WTC11 (cell line): ENCODE data around the gene C5orf15. TPM values are rescaled to one million over a fixed set of nuclear protein-coding genes. Genes with fewer than 3 reads are reported as not detected.
A peak's percentile ranks its signal among the peaks of the same experiment; 100 is the strongest.

Experiments used
- ATAC-seq: fragments of 200-7000 bp; cut with Tn5 transposase; 2 replicates; pipeline ENCODE4 v1.10.0; 2021; ENCODE audit warnings: mild to moderate bottlenecking, moderate library complexity
- CTCF ChIA-PET: fragments of 300-600 bp; sonication (Branson Sonifier 250); formaldehyde crosslinking; loops from one replicate; lab custom pipeline; 2021; ENCODE audit warnings: antibody characterized with exemption; lab: Charles Lee
- POLR2A ChIA-PET: fragments of 350-600 bp; sonication (Branson Sonifier 250); formaldehyde crosslinking; loops from one replicate; lab custom pipeline; 2021; ENCODE audit warnings: antibody characterized with exemption; lab: Charles Lee
- DNase-seq: peaks from one replicate; pipeline ENCODE4 v3.0.0; 2021; ENCODE audit warnings: low spot score
- H3K27ac Mint-ChIP-seq: 2 replicates; pipeline ENCODE4 v1.8.0; 2021; ENCODE audit warnings: mixed read lengths
- H3K27me3 Mint-ChIP-seq: 2 replicates; pipeline ENCODE4 v1.8.0; 2021; ENCODE audit warnings: low read depth, mild to moderate bottlenecking, moderate library complexity, mixed read lengths
- H3K36me3 Mint-ChIP-seq: 2 replicates; pipeline ENCODE4 v1.8.0; 2021; ENCODE audit warnings: mixed read lengths
- H3K4me1 Mint-ChIP-seq: 2 replicates; pipeline ENCODE4 v1.8.0; 2022; ENCODE audit warnings: mixed read lengths
- H3K4me3 Mint-ChIP-seq: 2 replicates; pipeline ENCODE4 v1.8.0; 2021; ENCODE audit warnings: mild to moderate bottlenecking, moderate library complexity, mixed read lengths
- H3K9me3 Mint-ChIP-seq: 2 replicates; pipeline ENCODE4 v1.8.0; 2021; ENCODE audit warnings: mixed read lengths
- CREB1 ChIP-seq: sonication (generic); formaldehyde crosslinking; IDR thresholded peaks from 2 replicates; pipeline ENCODE4 v1.8.0; 2023; ENCODE audit warnings: mild to moderate bottlenecking, missing genetic modification reagents
- ELF4 ChIP-seq: sonication (generic); formaldehyde crosslinking; IDR thresholded peaks from 2 replicates; pipeline ENCODE4 v1.8.1; 2022; ENCODE audit warnings: low read depth, mild to moderate bottlenecking, moderate library complexity, missing genetic modification reagents
- EMX1 ChIP-seq: fragments of 250-450 bp; sonication (Bioruptor Pico); IDR thresholded peaks from 2 replicates; pipeline ENCODE4 v1.8.0; 2021; ENCODE audit warnings: mild to moderate bottlenecking
- FOXK1 ChIP-seq: sonication (generic); formaldehyde crosslinking; IDR thresholded peaks from 2 replicates; pipeline ENCODE4 v1.8.0; 2022; ENCODE audit warnings: mild to moderate bottlenecking, moderate library complexity, missing genetic modification reagents
- GABPB1 ChIP-seq: sonication (generic); formaldehyde crosslinking; IDR thresholded peaks from 2 replicates; pipeline ENCODE4 v1.8.1; 2023; ENCODE audit warnings: mild to moderate bottlenecking, missing genetic modification reagents
- SMAD4 ChIP-seq: sonication (generic); formaldehyde crosslinking; IDR thresholded peaks from 2 replicates; pipeline ENCODE4 v1.8.0; 2022; ENCODE audit warnings: mild to moderate bottlenecking, missing genetic modification reagents
- TEAD4 ChIP-seq: sonication (generic); formaldehyde crosslinking; IDR thresholded peaks from 2 replicates; pipeline ENCODE4 v1.8.0; 2022; ENCODE audit warnings: mild to moderate bottlenecking, missing genetic modification reagents
- ZNF232 ChIP-seq: sonication (generic); formaldehyde crosslinking; IDR thresholded peaks from 2 replicates; pipeline ENCODE4 v1.8.0; 2022; ENCODE audit warnings: mild to moderate bottlenecking, missing genetic modification reagents
- ZNF263 ChIP-seq: sonication (generic); formaldehyde crosslinking; IDR thresholded peaks from 2 replicates; pipeline ENCODE4 v1.8.1; 2022; ENCODE audit warnings: low read depth, mild to moderate bottlenecking, moderate library complexity, missing genetic modification reagents
- ZNF423 ChIP-seq: fragments of 250-450 bp; sonication (Bioruptor Pico); IDR thresholded peaks from 2 replicates; pipeline ENCODE4 v2.1.2; 2022; ENCODE audit warnings: mild to moderate bottlenecking, moderate library complexity
- total RNA-seq: library from RNA; stranded (reverse); gene quantifications from 3 replicates; pipeline ENCODE4 v1.2.3, GENCODE V29; 2021
- TF ChIP-seq, protein P1 (sequence below): sonication (generic); formaldehyde crosslinking; IDR thresholded peaks from 2 replicates; pipeline ENCODE4 v1.8.0; 2023; ENCODE audit warnings: missing genetic modification reagents, mild to moderate bottlenecking, borderline replicate concordance
- TF ChIP-seq, protein P2 (sequence below): fragments of 250-450 bp; sonication (Bioruptor Pico); IDR thresholded peaks from 2 replicates; pipeline ENCODE4 v1.9.0; 2021; ENCODE audit warnings: moderate library complexity, mild to moderate bottlenecking, inconsistent platforms, borderline replicate concordance
- TF ChIP-seq, protein P3 (sequence below): sonication (generic); formaldehyde crosslinking; conservative IDR thresholded peaks from 2 replicates; pipeline ENCODE4 v1.8.1; 2023; ENCODE audit warnings: mild to moderate bottlenecking, low read depth, missing genetic modification reagents, moderate library complexity
- TF ChIP-seq, protein P4 (sequence below): sonication (generic); formaldehyde crosslinking; IDR thresholded peaks from 2 replicates; pipeline ENCODE4 v1.8.1; 2023; ENCODE audit warnings: mild to moderate bottlenecking, missing genetic modification reagents, moderate library complexity
- TF ChIP-seq, protein P5 (sequence below): fragments of 250-450 bp; sonication (Bioruptor Pico); IDR thresholded peaks from 2 replicates; pipeline ENCODE4 v1.9.0; 2021; ENCODE audit warnings: mild to moderate bottlenecking, borderline replicate concordance
- TF ChIP-seq, protein P6 (sequence below): sonication (generic); formaldehyde crosslinking; IDR thresholded peaks from 2 replicates; pipeline ENCODE4 v1.8.1; 2023; ENCODE audit warnings: mild to moderate bottlenecking, moderate library complexity, missing genetic modification reagents

Gene C5orf15
- total RNA-seq, 1 experiment from 2014 or later: 32.7 TPM

DNA sequence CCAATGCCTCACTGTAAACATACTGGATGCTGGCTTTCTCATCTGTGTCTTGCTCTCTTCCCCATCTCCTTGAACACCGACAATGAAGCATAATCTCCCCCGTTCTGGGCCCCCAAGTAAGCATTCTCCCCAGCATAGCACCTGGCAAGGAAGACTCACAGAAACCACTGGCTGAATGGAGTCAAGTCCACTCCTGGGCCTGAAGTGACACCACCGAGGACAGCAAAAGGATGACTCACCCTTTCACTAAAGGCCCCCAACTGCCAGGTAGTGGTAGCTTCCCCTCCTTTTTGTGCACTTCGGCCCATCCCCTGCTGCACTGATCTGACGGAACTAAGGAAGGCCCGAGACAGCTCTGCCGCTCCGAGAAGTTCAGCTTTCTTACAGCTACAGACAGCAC lies 26.9 kb upstream of the C5orf15 start:
- DNase-seq: no peak
- CTCF ChIA-PET: interaction anchor here (1.0 to 5.1 kb wide), 5 partner anchors 17 to 294 kb away, joined by 3 to 43 read pairs (median 29); no protein-coding TSS in a partner anchor
- POLR2A ChIA-PET: no interaction called here
- no peak overlapping the region for H3K4me3 Mint-ChIP-seq
- TF ChIP-seq ELF4 (CRISPR knock-in tag) (no peak), GABPB1 (CRISPR knock-in tag) (0 out of 2 replicates have a peak, but pooled peaks have one; percentile 9)
- H3K4me1 Mint-ChIP-seq: peaks cover 45% of the 10 kb centered on the region
- no peak overlapping the region for H3K27ac Mint-ChIP-seq
- no peaks in the 10 kb centered on the region for H3K9me3 Mint-ChIP-seq
- no peaks in the 10 kb centered on the region for H3K27me3 Mint-ChIP-seq
- peaks cover 13% of the 10 kb centered on the region for H3K36me3 Mint-ChIP-seq
- ATAC-seq: no peak

DNA sequence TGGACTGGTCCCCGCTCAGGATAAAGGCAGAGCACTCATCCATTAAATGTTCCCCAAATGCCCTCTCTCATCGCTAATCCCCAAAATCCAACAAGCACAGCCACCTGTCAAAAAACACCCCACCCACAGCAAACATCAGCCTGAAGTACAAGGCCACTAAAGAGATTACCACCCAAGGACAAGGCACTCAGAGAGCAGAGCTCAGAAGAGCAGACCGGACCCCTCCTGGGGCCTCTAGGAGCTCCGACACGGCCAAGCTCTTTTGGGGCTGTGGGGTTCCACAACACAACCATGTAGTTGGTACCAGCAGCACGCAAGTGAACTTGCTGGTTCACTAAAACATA lies 26.5 kb upstream of the C5orf15 start:
- H3K4me1 Mint-ChIP-seq: peaks cover 41% of the 10 kb centered on the region
- H3K9me3 Mint-ChIP-seq: no peaks in the 10 kb centered on the region
- no peak for TF ChIP-seq GABPB1 (CRISPR knock-in tag)
- no peak for TF ChIP-seq TEAD4 (CRISPR knock-in tag)
- TF ChIP-seq, protein P1, sequence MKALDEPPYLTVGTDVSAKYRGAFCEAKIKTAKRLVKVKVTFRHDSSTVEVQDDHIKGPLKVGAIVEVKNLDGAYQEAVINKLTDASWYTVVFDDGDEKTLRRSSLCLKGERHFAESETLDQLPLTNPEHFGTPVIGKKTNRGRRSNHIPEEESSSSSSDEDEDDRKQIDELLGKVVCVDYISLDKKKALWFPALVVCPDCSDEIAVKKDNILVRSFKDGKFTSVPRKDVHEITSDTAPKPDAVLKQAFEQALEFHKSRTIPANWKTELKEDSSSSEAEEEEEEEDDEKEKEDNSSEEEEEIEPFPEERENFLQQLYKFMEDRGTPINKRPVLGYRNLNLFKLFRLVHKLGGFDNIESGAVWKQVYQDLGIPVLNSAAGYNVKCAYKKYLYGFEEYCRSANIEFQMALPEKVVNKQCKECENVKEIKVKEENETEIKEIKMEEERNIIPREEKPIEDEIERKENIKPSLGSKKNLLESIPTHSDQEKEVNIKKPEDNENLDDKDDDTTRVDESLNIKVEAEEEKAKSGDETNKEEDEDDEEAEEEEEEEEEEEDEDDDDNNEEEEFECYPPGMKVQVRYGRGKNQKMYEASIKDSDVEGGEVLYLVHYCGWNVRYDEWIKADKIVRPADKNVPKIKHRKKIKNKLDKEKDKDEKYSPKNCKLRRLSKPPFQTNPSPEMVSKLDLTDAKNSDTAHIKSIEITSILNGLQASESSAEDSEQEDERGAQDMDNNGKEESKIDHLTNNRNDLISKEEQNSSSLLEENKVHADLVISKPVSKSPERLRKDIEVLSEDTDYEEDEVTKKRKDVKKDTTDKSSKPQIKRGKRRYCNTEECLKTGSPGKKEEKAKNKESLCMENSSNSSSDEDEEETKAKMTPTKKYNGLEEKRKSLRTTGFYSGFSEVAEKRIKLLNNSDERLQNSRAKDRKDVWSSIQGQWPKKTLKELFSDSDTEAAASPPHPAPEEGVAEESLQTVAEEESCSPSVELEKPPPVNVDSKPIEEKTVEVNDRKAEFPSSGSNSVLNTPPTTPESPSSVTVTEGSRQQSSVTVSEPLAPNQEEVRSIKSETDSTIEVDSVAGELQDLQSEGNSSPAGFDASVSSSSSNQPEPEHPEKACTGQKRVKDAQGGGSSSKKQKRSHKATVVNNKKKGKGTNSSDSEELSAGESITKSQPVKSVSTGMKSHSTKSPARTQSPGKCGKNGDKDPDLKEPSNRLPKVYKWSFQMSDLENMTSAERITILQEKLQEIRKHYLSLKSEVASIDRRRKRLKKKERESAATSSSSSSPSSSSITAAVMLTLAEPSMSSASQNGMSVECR: no peak
- TF ChIP-seq, protein P2, sequence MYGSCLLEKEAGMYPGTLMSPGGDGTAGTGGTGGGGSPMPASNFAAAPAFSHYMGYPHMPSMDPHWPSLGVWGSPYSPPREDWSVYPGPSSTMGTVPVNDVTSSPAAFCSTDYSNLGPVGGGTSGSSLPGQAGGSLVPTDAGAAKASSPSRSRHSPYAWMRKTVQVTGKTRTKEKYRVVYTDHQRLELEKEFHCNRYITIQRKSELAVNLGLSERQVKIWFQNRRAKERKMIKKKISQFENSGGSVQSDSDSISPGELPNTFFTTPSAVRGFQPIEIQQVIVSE (CRISPR knock-in tag): no peak
- TF ChIP-seq, protein P3, sequence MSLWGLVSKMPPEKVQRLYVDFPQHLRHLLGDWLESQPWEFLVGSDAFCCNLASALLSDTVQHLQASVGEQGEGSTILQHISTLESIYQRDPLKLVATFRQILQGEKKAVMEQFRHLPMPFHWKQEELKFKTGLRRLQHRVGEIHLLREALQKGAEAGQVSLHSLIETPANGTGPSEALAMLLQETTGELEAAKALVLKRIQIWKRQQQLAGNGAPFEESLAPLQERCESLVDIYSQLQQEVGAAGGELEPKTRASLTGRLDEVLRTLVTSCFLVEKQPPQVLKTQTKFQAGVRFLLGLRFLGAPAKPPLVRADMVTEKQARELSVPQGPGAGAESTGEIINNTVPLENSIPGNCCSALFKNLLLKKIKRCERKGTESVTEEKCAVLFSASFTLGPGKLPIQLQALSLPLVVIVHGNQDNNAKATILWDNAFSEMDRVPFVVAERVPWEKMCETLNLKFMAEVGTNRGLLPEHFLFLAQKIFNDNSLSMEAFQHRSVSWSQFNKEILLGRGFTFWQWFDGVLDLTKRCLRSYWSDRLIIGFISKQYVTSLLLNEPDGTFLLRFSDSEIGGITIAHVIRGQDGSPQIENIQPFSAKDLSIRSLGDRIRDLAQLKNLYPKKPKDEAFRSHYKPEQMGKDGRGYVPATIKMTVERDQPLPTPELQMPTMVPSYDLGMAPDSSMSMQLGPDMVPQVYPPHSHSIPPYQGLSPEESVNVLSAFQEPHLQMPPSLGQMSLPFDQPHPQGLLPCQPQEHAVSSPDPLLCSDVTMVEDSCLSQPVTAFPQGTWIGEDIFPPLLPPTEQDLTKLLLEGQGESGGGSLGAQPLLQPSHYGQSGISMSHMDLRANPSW (CRISPR knock-in tag): no peak
- TF ChIP-seq EMX1: no peak
- DNase-seq (no peak), ATAC-seq (no peak)
- peak overlapping the region; percentile 83 for H3K27ac Mint-ChIP-seq
- H3K36me3 Mint-ChIP-seq: peaks cover 16% of the 10 kb centered on the region
- no peaks in the 10 kb centered on the region for H3K27me3 Mint-ChIP-seq
- no peak overlapping the region for H3K4me3 Mint-ChIP-seq
- ChIA-PET CTCF (interaction anchor here (1.0 to 5.1 kb wide), 4 partner anchors 16 to 295 kb away, joined by 3 to 43 read pairs (median 35); no protein-coding TSS in a partner anchor), POLR2A (no interaction called here)

DNA sequence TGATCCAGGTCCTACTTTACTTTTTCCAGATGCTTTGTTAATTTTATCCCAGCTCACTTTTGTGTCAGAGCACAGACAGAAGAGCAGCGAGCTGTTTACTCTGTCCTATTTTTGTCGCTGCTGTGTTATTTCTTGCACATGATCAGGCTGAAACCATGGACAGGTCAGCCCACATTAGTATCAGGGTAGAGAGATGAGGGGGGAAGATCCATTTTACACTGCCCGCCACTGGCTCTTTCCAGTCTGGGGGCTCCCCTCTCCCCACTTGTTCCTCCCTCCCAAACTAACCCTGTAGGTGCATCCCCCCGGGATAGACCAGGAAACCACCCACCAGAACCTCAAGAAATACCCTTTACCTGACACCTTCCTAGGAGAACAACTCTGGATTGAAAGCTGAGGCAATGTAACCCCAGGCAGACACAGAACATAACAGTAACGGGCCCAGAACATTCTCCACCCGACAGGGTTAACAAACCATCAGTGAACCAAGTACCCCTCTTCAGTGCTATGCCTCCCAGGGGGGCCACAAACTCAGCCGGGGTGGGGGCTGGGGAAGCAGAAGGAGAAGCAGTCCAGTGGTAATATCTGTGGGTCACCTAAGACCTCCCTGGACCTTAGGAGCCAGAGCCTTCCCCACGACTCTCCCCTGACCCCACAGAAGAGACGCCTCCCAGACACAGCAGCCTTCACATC lies 26.0 kb upstream of the C5orf15 start:
- Mint-ChIP-seq H3K9me3 (no peaks in the 10 kb centered on the region), H3K4me1 (peaks cover 37% of the 10 kb centered on the region), H3K4me3 (no peak overlapping the region), H3K27me3 (no peaks in the 10 kb centered on the region), H3K36me3 (peaks cover 20% of the 10 kb centered on the region), H3K27ac (peak overlapping the region; percentile 83)
- no peak for DNase-seq
- no peak for ATAC-seq
- CTCF ChIA-PET: interaction anchor here (5.0 to 5.1 kb wide), 2 partner anchors 16 to 32 kb away, joined by 41 to 43 read pairs; no protein-coding TSS in a partner anchor
- POLR2A ChIA-PET: no interaction called here
- TF ChIP-seq ZNF232 (CRISPR knock-in tag) (no peak), SMAD4 (CRISPR knock-in tag) (no peak), ZNF423 (no peak), FOXK1 (CRISPR knock-in tag) (no peak), ZNF263 (no peak), CREB1 (CRISPR knock-in tag) (no peak), GABPB1 (CRISPR knock-in tag) (no peak)
- TF ChIP-seq, protein P4, sequence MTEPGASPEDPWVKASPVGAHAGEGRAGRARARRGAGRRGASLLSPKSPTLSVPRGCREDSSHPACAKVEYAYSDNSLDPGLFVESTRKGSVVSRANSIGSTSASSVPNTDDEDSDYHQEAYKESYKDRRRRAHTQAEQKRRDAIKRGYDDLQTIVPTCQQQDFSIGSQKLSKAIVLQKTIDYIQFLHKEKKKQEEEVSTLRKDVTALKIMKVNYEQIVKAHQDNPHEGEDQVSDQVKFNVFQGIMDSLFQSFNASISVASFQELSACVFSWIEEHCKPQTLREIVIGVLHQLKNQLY (CRISPR knock-in tag): no peak
- TF ChIP-seq, protein P5, sequence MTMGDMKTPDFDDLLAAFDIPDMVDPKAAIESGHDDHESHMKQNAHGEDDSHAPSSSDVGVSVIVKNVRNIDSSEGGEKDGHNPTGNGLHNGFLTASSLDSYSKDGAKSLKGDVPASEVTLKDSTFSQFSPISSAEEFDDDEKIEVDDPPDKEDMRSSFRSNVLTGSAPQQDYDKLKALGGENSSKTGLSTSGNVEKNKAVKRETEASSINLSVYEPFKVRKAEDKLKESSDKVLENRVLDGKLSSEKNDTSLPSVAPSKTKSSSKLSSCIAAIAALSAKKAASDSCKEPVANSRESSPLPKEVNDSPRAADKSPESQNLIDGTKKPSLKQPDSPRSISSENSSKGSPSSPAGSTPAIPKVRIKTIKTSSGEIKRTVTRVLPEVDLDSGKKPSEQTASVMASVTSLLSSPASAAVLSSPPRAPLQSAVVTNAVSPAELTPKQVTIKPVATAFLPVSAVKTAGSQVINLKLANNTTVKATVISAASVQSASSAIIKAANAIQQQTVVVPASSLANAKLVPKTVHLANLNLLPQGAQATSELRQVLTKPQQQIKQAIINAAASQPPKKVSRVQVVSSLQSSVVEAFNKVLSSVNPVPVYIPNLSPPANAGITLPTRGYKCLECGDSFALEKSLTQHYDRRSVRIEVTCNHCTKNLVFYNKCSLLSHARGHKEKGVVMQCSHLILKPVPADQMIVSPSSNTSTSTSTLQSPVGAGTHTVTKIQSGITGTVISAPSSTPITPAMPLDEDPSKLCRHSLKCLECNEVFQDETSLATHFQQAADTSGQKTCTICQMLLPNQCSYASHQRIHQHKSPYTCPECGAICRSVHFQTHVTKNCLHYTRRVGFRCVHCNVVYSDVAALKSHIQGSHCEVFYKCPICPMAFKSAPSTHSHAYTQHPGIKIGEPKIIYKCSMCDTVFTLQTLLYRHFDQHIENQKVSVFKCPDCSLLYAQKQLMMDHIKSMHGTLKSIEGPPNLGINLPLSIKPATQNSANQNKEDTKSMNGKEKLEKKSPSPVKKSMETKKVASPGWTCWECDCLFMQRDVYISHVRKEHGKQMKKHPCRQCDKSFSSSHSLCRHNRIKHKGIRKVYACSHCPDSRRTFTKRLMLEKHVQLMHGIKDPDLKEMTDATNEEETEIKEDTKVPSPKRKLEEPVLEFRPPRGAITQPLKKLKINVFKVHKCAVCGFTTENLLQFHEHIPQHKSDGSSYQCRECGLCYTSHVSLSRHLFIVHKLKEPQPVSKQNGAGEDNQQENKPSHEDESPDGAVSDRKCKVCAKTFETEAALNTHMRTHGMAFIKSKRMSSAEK (CRISPR knock-in tag): no peak
- TF ChIP-seq, protein P6, sequence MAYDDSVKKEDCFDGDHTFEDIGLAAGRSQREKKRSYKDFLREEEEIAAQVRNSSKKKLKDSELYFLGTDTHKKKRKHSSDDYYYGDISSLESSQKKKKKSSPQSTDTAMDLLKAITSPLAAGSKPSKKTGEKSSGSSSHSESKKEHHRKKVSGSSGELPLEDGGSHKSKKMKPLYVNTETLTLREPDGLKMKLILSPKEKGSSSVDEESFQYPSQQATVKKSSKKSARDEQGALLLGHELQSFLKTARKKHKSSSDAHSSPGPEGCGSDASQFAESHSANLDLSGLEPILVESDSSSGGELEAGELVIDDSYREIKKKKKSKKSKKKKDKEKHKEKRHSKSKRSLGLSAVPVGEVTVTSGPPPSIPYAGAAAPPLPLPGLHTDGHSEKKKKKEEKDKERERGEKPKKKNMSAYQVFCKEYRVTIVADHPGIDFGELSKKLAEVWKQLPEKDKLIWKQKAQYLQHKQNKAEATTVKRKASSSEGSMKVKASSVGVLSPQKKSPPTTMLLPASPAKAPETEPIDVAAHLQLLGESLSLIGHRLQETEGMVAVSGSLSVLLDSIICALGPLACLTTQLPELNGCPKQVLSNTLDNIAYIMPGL (CRISPR knock-in tag): no peak
